Skeletal muscle satellite cell (primary cell): ENCODE data around the gene DBF4.
A peak's percentile ranks its signal among the peaks of the same experiment; 100 is the strongest.
"Not testable (repeated sequence)": the region's sequence is repeated elsewhere in the genome, so short reads cannot be mapped to it uniquely, and the experiment has no call there.

Experiments
- H3K27me3 ChIP-seq: 2 replicates; pipeline ENCODE4 v1.7.0; 2013; ENCODE audit warnings: low read length; ENCODE audit not compliant: control insufficient read depth, insufficient read depth
- H3K36me3 ChIP-seq: 2 replicates; pipeline ENCODE4 v1.7.0; 2013; ENCODE audit warnings: mild to moderate bottlenecking, control low read depth, low read length; ENCODE audit not compliant: insufficient read depth
- H3K4me1 ChIP-seq: 2 replicates; pipeline ENCODE4 v1.7.0; 2013; ENCODE audit warnings: low read length; ENCODE audit not compliant: control insufficient read depth, insufficient read depth
- H3K4me2 ChIP-seq: 2 replicates; pipeline ENCODE4 v1.7.0; 2013; ENCODE audit warnings: mild to moderate bottlenecking, low read length
- H3K4me3 ChIP-seq: 2 replicates; pipeline ENCODE4 v1.7.0; 2013; ENCODE audit warnings: low read length
- H3K9ac ChIP-seq: 2 replicates; pipeline ENCODE4 v1.7.0; 2013; ENCODE audit warnings: mild to moderate bottlenecking, low read depth, low read length, moderate library complexity
- H3K9me3 ChIP-seq: replicated peaks from 2 replicates; pipeline ENCODE4 v1.7.0; 2013; ENCODE audit warnings: mild to moderate bottlenecking, control low read depth, low read length

Gene DBF4

DNA sequence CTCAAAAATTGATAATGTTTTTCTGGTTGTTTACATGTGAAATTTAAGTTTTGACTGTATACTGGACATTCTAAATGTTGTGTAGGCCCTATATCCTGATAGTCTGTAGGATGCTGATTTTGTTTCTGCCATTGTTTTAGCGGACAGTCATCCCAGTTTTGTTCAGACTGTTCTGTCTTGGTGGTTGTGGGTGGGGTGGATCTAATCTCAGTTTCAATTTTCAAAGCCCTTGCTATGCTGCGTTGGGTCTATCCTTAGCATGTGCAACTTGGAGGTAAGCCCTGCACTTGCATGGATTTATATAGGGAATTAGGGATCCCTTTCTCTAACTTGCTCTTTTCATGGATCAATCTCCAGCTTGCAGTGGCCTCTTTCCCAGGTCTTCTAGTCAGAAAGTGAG is 19.1 kb downstream of the DBF4 start:
- Histone ChIP-seq H3K4me3 (no peak overlapping the region), H3K9me3 (no peaks in the 10 kb centered on the region), H3K9ac (no peak overlapping the region), H3K36me3 (peaks cover 31% of the 10 kb centered on the region), H3K27me3 (no peaks in the 10 kb centered on the region), H3K4me1 (no peaks in the 10 kb centered on the region), H3K4me2 (no peak overlapping the region)

DNA sequence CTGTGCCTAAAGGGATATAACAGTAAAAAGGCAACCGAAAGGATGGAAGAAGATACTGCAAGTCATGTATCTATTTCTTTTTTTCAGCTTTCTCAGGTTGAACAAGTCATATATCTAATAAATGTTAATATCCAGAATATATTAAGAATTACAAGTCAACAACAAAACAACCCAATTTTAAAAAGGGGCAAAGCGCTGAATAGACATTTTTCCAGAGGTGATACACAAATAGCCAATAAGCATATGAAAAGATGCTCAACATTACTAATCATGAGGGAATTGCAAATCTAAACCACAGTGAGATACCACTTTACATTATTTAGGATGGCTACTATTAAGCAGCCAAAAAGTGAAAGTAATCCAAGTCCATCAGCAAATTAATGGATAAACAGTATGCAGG is 23.0 kb downstream of the DBF4 start:
- Histone ChIP-seq H3K9me3 (no peaks in the 10 kb centered on the region), H3K36me3 (peaks cover 43% of the 10 kb centered on the region), H3K4me2 (no peak overlapping the region), H3K27me3 (no peaks in the 10 kb centered on the region), H3K4me1 (no peaks in the 10 kb centered on the region), H3K4me3 (no peak overlapping the region), H3K9ac (no peak overlapping the region)

DNA sequence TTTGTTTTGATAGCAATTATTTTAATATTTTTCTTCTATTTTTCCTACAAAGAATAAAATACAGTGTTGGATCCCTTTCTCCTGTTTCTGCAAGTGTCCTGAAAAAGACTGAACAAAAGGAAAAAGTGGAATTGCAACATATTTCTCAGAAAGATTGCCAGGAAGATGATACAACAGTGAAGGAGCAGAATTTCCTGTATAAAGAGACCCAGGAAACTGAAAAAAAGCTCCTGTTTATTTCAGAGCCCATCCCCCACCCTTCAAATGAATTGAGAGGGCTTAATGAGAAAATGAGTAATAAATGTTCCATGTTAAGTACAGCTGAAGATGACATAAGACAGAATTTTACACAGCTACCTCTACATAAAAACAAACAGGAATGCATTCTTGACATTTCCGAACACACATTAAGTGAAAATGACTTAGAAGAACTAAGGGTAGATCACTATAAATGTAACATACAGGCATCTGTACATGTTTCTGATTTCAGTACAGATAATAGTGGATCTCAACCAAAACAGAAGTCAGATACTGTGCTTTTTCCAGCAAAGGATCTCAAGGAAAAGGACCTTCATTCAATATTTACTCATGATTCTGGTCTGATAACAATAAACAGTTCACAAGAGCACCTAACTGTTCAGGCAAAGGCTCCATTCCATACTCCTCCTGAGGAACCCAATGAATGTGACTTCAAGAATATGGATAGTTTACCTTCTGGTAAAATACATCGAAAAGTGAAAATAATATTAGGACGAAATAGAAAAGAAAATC is 31.0 kb downstream of the DBF4 start:
- not testable (repeated sequence) for H3K4me2 ChIP-seq, H3K9ac ChIP-seq, H3K9me3 ChIP-seq, H3K4me3 ChIP-seq, H3K4me1 ChIP-seq, H3K27me3 ChIP-seq
- H3K36me3 ChIP-seq = peaks cover 17% of the 10 kb centered on the region

DNA sequence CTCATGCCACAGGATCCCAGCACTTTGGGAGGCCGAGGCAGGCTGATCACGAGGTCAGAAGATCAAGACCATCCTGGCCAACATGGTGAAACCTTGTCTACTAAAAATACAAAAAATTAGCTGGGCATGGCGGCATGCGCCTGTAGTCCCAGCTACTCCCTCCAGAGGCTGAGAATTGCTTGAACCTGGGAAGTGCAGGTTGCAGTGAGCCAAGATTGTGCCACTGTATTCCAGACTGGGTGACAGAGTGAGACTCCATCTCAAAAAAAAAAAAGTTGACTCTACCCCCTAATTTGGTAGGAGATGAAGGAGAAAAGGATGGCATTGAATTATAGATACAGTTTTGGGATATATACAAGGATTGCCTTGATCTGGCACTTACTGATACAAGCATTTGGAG is 32.5 kb downstream of the DBF4 start:
- peaks cover 17% of the 10 kb centered on the region for H3K36me3 ChIP-seq
- not testable (repeated sequence) for H3K9me3 ChIP-seq, H3K27me3 ChIP-seq, H3K9ac ChIP-seq, H3K4me2 ChIP-seq, H3K4me3 ChIP-seq, H3K4me1 ChIP-seq

DNA sequence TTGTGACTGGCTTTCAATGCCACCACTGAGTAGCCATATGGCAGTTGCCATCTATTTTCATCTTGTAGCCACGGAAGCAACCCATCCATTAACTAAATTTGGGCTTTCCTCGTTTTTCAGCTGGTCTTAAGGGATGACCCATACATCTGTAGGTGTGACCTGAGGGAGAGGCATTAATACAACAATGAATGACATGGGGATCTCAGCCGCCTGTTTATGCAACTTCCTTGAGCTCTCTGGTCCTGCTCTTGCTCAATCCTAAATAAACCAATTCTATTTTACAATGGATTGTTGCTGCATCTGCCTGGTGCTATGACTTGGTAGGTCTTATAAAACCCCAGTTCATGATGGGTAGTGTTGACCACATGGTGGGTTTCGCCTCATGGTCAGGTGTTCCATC is 35.8 kb downstream of the DBF4 start:
- no peaks in the 10 kb centered on the region for H3K9me3 ChIP-seq
- H3K27me3 ChIP-seq = no peaks in the 10 kb centered on the region
- peaks cover 8% of the 10 kb centered on the region for H3K36me3 ChIP-seq
- H3K4me2 ChIP-seq = no peak overlapping the region
- H3K4me3 ChIP-seq = no peak overlapping the region
- no peaks in the 10 kb centered on the region for H3K4me1 ChIP-seq
- H3K9ac ChIP-seq = no peak overlapping the region

DNA sequence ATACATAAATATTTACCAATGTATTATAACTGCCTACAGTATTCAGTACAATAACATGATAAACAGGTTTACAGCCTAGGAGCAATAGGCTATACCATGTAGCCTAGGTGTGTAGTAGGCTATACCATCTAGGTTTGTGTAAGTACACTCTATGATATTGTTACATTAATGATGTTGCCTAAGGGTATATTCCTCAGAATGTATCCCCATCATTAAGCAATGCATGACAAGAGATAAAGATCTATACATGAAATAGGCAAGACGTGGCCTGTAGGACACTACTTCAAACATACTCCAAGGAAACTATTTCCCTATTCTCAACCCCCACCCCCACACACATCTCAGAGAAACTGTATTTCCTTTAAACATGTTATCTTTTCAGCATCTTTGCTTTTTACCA is 42.4 kb downstream of the DBF4 start:
- Histone ChIP-seq H3K4me1 (no peaks in the 10 kb centered on the region), H3K9ac (no peak overlapping the region), H3K4me2 (no peak overlapping the region), H3K9me3 (no peaks in the 10 kb centered on the region), H3K4me3 (no peak overlapping the region), H3K27me3 (no peaks in the 10 kb centered on the region), H3K36me3 (no peaks in the 10 kb centered on the region)

DNA sequence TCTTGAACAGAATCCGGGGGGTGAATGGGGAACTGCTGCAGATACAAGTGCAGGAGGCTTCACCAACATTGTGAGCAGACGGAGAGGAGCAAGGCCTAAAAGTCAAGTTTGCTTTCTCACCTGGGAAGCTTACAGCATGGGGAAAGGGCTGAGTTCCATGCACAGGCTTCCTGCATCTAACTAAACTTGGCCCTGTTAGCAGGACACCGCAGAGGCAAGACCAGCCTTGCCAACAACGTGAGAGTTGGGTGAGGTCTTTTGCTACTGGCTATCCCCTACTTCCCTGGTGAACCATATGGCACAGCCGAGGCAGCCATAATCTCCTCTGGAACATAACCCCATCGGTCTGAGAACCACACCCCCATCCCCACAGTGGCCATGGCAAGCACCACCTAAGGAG is 43.6 kb downstream of the DBF4 start:
- Histone ChIP-seq H3K4me2 (no peak overlapping the region), H3K36me3 (no peaks in the 10 kb centered on the region), H3K4me1 (no peaks in the 10 kb centered on the region), H3K4me3 (no peak overlapping the region), H3K9ac (no peak overlapping the region), H3K27me3 (no peaks in the 10 kb centered on the region), H3K9me3 (no peaks in the 10 kb centered on the region)

DNA sequence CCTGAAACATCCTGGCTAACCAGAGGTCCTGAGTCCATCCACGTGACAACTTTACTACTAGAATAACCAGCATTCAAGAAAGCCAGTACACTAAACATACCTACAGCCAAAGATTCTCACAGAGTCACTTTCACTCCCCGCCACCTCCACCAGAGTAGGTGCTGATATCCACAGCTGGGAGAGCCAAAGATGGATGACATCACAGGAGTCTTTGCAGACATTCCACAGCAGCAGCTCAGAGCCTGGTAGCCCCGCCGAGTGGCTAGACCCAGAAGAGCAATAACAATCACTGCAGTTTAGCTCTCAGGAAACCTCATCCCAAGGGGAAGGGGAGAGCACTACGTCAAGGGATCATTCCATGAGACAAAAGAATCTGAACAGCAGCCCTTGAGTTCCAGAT is 44.3 kb downstream of the DBF4 start:
- H3K9ac ChIP-seq = no peak overlapping the region
- no peaks in the 10 kb centered on the region for H3K36me3 ChIP-seq
- no peak overlapping the region for H3K4me2 ChIP-seq
- H3K27me3 ChIP-seq = no peaks in the 10 kb centered on the region
- no peaks in the 10 kb centered on the region for H3K9me3 ChIP-seq
- H3K4me1 ChIP-seq = no peaks in the 10 kb centered on the region
- H3K4me3 ChIP-seq = no peak overlapping the region

DNA sequence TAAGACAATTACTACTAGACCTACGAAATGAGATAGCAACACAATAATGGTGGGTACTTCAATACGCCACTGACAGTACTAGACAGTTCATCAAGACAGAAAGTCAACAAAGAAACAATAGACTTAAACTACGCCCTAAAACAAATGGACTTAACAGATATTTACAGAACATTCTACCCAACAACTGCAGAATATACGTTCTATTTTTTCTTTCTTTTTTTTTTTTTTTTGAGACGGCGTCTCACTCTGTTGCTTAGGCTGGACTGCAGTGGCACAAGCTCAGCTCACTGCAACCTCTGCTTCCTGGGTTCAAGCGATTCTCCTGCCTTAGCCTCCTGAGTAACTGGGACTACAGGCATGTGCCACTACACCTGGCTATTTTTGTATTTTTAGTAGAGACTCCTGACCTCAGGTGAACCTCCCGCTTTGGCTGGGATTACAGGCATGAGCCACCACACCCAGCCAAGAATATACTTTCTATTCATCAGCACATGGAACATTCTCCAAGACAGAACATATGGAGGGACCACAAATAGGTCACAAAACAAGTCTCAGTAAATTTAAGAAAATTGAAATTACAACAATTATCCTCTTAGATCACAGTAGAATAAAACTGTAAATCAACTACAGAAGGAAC is 46.6 kb downstream of the DBF4 start:
- not testable (repeated sequence) for H3K4me1 ChIP-seq, H3K36me3 ChIP-seq, H3K27me3 ChIP-seq, H3K4me3 ChIP-seq, H3K9me3 ChIP-seq, H3K9ac ChIP-seq, H3K4me2 ChIP-seq

DNA sequence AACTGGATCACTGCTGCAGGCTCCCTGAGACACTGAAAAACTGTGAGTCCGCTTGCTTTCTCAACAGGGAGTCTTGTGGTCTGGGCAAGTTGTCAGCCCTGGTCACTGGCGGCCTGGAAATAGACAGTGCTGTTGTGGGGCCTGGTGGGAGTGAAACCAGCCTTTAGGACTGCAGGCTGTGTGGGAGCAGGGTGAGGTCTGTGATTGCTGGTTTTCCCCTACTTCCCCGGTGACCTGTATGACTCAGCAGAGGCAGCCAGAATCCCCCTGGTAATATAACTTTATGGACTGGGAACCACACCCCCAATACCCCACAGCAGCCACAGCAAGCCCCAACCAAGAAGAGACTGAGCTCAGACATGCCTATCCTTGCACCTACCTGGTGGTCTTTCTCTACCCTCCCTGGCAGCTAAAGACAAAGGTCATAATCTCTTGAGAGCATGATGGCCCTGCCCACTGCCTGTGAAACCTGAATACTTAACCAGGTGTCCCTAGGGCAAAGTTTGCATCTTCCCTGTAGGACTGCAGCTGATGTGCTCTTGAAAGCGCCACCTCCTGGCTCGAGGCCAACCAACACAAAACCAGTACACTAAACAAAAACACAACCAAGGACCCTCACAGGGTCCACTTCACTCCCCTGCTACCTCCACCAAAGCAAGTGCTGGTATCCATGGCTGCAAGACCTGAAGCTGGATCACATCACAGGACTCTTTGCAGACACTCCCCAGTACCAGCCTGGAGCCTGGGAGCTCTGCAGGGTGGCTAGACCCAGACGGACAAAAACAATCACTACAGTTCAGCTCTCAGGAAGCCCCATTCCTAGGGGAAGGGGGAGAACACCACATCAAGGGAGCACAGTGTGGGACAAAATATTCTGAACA is 50.5 kb downstream of the DBF4 start:
- H3K9ac ChIP-seq = no peak overlapping the region
- H3K4me1 ChIP-seq = no peaks in the 10 kb centered on the region
- no peaks in the 10 kb centered on the region for H3K36me3 ChIP-seq
- peaks cover 3% of the 10 kb centered on the region for H3K27me3 ChIP-seq
- H3K4me2 ChIP-seq = no peak overlapping the region
- no peak overlapping the region for H3K4me3 ChIP-seq
- no peaks in the 10 kb centered on the region for H3K9me3 ChIP-seq

DNA sequence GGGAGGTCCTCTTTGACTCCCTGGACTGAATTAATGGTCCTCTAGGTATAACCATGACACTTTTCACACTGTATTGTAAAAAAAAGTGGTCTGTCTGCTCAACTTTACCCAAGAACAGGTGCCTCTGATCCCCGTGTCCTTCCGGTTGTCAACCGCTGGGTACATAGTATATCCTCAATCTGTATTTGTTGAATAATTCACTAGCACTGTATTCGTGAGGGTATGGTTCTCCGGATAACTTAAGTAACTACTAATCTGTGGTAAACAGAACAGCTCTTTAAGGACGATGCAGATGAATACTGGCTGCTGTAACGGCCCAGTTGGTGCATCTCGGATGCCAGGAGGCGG is 57.3 kb downstream of the DBF4 start:
- H3K36me3 ChIP-seq = no peaks in the 10 kb centered on the region
- no peaks in the 10 kb centered on the region for H3K9me3 ChIP-seq
- H3K27me3 ChIP-seq = peaks cover 16% of the 10 kb centered on the region
- H3K4me2 ChIP-seq = peak overlapping the region; percentile 95
- no peak overlapping the region for H3K9ac ChIP-seq
- peak overlapping the region; percentile 86 for H3K4me3 ChIP-seq
- peaks cover 9% of the 10 kb centered on the region for H3K4me1 ChIP-seq
